ENCODE results near the gene FGF1.
"Not testable (repeated sequence)": the region's sequence is repeated elsewhere in the genome, so short reads cannot be mapped to it uniquely, and the experiment has no call there.

FGF1 gene

GRCh38 chr5:142668336-142668735, 17.6 kb downstream of the FGF1 start:
- DNase-seq (ENCODE audit: low spot score) = no peak

DNA sequence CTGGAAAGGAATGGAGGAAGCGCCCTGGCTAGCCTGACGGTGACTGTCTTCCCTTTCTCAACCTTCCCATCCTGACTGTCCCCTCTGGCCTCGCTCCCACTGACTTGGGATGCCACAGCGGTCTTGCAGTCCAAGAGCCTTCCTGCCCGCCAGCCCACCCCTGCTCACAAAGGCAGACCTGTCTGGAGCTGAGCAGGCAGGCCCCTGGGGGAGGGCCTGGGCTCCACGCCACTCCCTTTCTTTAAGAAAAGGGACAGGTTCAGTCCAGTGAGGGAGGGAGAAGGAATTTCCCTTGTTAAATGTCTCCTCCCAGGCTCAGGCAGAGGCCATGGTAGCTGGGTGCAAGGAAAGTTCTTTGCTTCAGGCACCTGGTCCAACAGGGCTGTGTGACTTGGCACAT, 18.1 kb downstream of the FGF1 start:
- DNase-seq (ENCODE audit: low spot score) = no peak

- no peak for DNase-seq (ENCODE audit: low spot score)
Observed at GRCh38 chr5:142664636-142665035, 21.3 kb downstream of the FGF1 start.

DNA sequence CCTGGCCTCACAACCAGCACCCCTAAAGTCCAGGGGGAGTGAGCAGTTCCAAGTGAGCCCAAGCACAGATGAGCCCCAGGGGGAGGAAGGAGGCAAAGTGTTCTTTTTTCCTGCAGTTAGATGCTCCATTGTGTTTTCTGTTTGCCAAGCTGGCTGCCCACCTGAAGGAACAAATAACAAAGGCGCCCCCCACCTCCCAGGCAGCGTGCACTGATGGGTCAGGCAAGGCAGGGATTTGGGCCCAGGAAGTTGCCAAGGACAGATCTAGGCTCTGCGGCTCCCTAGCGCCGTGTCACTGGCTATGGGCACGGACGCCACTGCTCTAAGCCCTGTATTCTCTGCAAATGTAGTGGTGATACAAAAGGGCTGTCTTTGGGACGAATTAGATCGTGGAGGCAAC, 21.8 kb downstream of the FGF1 start:
- no peak for DNase-seq (ENCODE audit: low spot score)

- DNase-seq (ENCODE audit: low spot score) = no peak
Observed at GRCh38 chr5:142663246-142663645, 22.6 kb downstream of the FGF1 start.

DNA sequence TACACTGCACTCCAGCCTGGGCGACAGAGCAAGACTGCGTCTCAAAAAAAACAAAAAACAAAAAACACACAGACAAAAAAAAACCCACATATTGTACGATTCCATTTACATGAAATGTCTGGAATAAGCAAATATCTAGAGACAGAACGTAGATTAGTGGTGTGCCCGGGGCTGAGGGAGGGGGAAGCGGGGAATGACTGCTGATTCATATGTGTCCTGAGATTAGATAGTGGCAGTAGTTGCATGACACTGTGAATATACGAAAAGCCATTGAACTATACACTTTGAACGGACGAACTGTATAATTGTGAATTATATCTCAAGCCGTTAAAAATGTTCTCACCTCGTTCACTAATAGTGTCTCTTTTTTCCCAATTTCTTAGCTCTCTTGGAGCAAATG, 23.9 kb downstream of the FGF1 start:
- no peak for DNase-seq (ENCODE audit: low spot score)

- no peak for DNase-seq (ENCODE audit: low spot score)
Observed at GRCh38 chr5:142661143-142661542, 24.7 kb downstream of the FGF1 start.

- DNase-seq (ENCODE audit: low spot score) = no peak
Observed at GRCh38 chr5:142660731-142661130, 25.2 kb downstream of the FGF1 start.

DNA sequence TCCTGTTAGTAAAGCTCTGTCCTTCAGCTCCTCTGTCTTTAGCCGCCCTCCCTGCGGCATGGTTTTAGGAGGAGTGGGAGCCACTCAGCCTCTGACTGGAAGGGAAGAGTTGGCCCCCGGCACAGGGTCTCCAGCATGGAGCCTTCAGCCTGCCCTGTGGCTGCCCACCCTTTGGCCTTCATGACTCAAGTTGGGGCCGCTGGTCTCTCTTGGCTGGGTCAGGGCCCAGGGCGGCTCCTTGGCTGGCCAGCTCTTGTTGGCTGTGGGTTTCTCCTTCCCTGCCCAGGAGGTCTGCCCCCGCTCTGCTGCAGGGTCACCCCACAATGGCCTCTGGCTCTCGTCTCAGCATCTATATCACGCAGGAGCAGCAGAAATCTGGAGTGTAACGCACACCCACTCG, 25.7 kb downstream of the FGF1 start:
- DNase-seq (ENCODE audit: low spot score) = no peak

- no peak for DNase-seq (ENCODE audit: low spot score)
Observed at GRCh38 chr5:142659405-142659804, 26.5 kb downstream of the FGF1 start.

- no peak for DNase-seq (ENCODE audit: low spot score)
Observed at GRCh38 chr5:142658278-142658677, 27.6 kb downstream of the FGF1 start.

DNA sequence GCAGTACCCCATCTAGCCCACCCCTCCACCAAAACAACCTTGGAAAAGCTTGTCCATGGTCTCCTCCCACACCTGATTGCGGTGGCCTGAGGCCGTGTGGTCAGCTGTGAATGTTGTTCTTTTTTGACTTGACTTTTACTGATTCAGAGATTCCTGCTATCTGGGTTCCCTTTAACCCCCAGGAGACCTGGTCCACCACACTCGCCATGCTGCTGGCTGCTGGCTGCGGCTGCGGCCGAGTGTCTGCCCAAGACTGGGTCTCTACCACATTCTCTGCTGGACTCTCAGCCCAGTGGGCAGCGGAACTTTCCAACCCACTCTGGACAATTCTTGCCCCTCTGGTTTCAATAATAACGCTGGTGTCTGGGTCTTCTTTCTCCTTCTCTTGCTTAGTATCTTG, 28.4 kb downstream of the FGF1 start:
- DNase-seq (ENCODE audit: low spot score) = no peak

- DNase-seq (ENCODE audit: low spot score) = peak; percentile 72
Observed at GRCh38 chr5:142655339-142656267, 30.3 kb downstream of the FGF1 start.

DNA sequence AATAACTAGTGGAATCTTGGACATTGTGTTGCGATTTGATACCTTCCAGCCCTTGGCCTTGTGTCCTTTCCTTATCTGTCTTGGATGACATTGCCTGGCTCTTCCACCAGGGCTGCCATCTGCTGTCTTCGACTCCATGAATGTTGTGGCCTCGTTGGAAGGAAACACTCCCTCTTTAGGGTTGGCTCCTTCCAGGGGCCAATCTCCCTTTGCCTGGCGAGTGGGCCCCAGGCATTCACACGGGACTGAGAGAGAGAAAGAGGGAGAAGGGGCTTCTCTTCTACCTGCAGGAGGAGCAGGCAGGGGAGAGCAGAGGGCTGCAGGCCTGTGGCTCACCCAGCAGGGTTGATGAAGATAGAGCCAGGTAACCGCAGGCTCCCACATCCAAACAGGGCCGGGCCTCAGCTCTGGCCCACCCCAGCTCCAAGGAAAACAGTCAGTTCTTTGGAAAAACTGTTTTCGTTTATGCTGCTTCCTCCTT, 31.3 kb downstream of the FGF1 start:
- no peak for DNase-seq (ENCODE audit: low spot score)

DNA sequence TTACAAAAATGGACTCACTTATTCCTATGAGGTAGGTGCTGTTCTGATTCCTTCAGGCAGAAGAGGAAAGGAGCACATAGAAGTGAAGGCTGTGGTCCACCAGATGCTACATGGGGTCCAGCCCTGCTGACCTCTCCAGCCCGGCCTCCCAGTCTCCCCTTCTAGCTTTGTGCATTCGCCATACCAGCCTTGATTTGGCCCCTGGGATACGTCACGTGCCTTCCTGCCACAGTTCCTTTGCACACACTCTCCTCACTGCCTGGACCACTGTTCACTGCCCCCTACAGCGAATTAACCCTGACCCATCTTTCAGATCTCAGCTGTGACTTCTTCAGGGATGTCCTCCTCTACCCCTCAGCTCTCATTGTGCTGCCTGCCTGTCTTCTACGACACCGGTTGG, 32.6 kb downstream of the FGF1 start:
- DNase-seq (ENCODE audit: low spot score) = no peak

DNA sequence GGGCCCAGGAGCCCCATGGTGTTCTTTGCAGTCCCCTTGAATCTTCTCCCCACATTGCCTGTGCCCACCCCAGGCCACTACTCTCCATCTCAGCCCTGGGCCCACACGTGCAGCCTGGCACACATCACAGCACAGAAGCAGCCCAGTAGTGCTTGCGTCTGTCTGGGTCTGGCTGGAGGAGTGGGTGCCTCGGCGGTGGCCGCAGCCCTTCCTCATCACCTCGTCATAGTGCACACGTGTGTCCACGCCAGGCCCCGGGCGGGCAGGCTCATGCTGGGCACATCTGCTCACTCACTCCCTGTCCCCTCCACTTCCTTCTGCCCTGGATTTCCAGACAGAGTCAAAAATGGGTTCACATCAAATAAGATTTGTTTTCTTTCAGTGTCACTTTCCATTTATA, 33.3 kb downstream of the FGF1 start:
- no peak for DNase-seq (ENCODE audit: low spot score)

DNA sequence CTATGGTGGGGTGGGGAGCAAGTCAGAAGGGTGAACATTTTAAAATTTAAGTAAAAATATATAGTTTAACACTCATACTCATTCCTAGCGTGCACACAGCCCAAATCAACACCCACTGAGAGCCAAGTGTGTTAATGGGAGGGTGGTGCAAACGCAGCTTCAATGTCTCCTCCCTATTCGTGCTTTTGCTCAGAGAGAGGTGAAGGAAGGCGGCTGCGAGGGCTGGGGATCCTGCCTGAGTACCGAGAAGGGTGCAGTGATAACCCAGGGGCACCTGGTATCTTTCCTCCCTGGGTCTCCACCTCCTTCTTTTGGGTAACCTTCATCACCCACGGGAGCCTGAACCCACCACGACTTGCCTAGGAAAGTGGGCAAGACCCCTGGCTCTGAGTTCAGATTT, 35.0 kb downstream of the FGF1 start:
- DNase-seq (ENCODE audit: low spot score) = no peak

DNA sequence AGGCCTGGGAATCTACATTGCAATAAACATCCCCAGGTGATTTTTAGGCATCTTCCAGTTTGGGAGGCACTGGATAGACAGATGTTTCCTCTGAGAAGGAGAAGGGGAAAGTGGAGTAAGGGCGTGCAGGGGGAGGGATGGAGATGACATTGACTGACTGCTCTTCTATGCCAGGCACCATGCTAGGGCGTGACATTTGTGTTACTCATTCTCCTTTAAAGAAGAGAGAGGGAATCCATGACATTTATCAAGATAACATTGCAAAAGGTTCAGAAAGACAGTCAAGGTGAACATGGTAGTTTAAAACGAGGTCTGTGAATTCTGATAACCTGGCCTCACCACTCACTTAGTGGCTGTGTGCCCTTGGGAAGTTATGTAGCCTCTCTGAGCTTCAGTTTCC, 35.8 kb downstream of the FGF1 start:
- DNase-seq (ENCODE audit: low spot score) = no peak

DNA sequence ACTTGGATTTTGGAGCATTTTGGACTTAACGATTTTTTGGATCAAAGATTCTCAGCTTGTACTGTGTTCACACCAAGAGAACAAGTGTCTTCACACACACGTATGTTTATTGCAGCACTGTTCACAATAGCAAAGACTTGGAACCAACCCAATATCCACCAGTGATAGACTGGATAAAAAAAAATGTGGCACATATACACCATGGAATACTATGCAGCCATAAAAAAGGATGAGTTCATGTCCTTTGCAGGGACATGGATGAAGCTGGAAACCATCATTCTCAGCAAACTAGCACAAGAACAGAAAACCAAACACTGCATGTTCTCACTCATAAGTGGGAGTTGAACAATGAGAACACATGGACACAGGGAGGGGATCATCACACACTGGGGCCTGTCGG, 37.8 kb downstream of the FGF1 start:
- DNase-seq (ENCODE audit: low spot score) = not testable (repeated sequence)

- no peak for DNase-seq (ENCODE audit: low spot score)
Observed at GRCh38 chr5:142645456-142645855, 40.4 kb downstream of the FGF1 start.

DNA sequence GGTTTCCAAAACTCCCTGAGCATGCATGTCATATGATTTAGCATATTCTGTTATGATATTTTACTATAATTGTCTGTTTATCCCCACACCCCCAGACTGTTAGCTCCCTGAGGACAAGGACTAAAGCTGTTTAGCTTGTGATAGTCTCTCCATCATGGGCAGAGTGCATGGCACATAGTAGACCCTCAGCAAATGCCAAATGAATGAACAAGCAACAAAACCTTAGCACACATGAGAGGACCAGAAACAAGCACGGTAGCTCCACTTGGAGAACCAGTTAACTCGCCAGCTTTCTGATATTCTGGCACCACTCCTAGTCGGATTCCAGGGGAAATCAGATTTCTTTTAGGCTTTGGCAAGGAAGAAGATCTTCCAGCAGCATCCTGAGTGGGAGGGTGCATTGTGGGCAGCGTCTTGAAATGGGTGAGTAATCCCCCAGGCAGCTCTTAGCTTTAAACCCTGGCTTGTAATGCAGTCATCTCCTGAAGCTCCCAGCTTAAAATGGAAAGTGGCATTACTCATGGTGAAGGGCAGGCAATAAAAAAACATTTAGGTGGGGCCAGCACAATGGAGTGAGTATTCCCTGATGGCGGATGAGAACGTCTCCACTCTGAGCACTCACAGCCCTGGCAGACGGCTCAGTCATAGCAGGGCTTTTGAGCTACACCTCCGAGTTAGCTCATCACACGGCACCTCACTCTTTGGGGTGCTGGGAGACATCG, 41.1 kb downstream of the FGF1 start:
- no peak for DNase-seq (ENCODE audit: low spot score)

- DNase-seq (ENCODE audit: low spot score) = no peak
Observed at GRCh38 chr5:142644127-142644526, 41.8 kb downstream of the FGF1 start.

DNA sequence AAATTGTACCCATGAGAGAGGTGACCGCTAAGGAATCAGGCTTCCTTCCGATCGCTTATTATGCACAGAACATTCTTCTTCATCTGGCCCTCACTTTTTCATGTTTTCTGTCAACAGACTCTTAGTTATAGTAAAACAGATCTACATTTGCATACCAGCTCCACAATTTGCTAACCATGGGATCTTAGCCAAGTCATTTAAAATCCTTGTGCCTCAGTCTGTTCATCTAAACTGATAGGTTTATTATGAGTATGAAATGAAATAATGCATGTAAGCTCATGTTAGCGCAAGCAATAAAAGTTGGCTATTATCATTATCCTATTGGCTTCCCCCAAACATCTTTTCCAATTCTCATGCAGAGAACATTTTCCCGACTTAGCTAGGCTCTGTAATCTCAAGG, 42.3 kb downstream of the FGF1 start:
- no peak for DNase-seq (ENCODE audit: low spot score)

All from activated CD4-positive, alpha-beta T cell treated with anti-CD3 and anti-CD28 coated beads, Interleukin-2, Interleukin-4, amounts not matched to agents 100 ng/mL and 50 ng/mL, durations not matched to agents 16 hours and 8 hours (primary cell).